Measurements from ENCODE around the gene OSGEP.

OSGEP gene

GRCh38 chr14:20429801-20430669, 24.6 kb downstream of the OSGEP start:
- DNase-seq (ENCODE audit: low spot score) = no peak

DNA sequence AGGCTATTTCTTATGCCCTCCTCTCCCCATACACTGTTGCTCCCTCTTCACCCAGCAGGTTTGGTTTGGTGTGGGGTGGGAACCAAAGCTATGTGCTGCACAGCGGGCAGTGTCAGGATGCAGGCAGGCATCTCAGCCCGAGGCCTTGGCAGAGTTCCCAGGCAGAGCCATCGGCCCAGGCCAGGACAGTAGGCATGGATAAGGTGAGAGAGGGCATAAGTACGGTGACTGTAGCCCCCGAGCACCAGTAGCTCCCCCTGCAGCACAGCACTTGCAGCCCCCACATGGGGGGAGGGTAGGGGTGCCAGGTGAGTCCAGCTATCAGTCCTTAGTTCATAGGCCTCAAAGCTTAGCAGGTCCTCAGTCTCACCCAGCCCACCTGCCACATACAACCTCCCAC, 25.8 kb downstream of the OSGEP start:
- DNase-seq (ENCODE audit: low spot score) = no peak

GRCh38 chr14:20428010-20428365, 26.6 kb downstream of the OSGEP start:
- no peak for DNase-seq (ENCODE audit: low spot score)

DNA sequence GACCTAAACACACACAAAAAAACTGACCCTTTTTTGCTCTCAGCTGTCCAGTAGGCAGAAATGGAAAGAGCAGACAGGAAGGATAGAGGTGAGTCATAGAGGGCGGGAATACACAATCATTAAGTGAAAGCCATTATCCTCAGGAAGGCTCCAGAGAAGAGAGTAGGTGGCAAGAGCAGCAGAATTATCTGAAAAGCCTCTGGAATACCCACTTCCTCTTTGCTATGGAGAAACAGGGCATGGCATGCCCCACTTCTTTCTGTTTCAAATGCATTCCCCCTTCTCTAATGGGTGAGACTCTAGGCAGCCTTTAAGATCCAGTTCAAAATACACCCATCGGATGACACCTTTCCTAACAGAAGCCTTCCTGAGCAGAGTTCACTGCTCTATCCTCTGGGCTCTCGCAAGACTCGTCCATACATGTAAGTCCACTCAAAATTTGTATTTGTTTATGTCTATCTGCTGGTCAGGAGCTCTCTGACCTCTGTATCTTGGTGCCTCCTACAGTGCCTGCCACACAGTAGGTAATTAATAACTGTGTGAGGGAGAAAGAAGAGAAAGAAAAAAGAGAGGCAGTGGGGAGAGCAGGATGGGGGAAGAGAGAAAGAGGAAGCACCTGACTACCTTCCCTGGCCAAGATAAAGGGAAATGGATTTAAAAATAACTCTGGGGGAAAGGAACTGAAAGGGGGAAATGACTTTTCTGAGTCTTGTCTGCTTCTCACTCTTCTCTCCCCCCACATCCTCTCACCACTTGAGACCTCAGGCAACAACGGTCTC, 27.2 kb downstream of the OSGEP start:
- no peak for DNase-seq (ENCODE audit: low spot score)

GRCh38 chr14:20424851-20425250, 29.8 kb downstream of the OSGEP start:
- no peak for DNase-seq (ENCODE audit: low spot score)

GRCh38 chr14:20422886-20423285, 31.7 kb downstream of the OSGEP start:
- no peak for DNase-seq (ENCODE audit: low spot score)

DNA sequence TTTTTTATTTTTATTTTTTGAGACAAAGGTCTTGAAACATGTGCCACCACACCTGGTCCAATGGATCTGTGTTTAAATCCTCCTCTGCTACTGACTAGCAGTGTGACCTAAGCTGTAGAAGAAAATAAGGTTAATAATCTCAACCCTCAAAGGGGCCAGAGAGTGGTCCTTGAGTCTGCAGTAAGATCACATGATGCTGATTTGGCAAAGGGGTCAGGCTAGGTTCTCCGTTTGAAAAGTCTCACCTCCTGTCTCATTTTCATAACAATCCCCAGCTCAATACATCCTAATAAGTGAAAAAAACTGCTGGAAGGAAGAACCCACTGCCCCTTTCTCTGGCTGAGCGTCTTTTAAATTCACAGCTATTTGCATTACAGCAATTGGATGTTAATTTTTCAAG, 33.3 kb downstream of the OSGEP start:
- no peak for DNase-seq (ENCODE audit: low spot score)

GRCh38 chr14:20419419-20419818, 35.2 kb downstream of the OSGEP start:
- no peak for DNase-seq (ENCODE audit: low spot score)

- no peak for DNase-seq (ENCODE audit: low spot score)
Measured at GRCh38 chr14:20418501-20418909, 36.1 kb downstream of the OSGEP start.

GRCh38 chr14:20417250-20418186, 37.1 kb downstream of the OSGEP start:
- DNase-seq (ENCODE audit: low spot score) = no peak

GRCh38 chr14:20416223-20416622, 38.4 kb downstream of the OSGEP start:
- DNase-seq (ENCODE audit: low spot score) = no peak

- DNase-seq (ENCODE audit: low spot score) = no peak
Measured at GRCh38 chr14:20415782-20416206, 38.8 kb downstream of the OSGEP start.

GRCh38 chr14:20413744-20414082, 40.9 kb downstream of the OSGEP start:
- no peak for DNase-seq (ENCODE audit: low spot score)

DNA sequence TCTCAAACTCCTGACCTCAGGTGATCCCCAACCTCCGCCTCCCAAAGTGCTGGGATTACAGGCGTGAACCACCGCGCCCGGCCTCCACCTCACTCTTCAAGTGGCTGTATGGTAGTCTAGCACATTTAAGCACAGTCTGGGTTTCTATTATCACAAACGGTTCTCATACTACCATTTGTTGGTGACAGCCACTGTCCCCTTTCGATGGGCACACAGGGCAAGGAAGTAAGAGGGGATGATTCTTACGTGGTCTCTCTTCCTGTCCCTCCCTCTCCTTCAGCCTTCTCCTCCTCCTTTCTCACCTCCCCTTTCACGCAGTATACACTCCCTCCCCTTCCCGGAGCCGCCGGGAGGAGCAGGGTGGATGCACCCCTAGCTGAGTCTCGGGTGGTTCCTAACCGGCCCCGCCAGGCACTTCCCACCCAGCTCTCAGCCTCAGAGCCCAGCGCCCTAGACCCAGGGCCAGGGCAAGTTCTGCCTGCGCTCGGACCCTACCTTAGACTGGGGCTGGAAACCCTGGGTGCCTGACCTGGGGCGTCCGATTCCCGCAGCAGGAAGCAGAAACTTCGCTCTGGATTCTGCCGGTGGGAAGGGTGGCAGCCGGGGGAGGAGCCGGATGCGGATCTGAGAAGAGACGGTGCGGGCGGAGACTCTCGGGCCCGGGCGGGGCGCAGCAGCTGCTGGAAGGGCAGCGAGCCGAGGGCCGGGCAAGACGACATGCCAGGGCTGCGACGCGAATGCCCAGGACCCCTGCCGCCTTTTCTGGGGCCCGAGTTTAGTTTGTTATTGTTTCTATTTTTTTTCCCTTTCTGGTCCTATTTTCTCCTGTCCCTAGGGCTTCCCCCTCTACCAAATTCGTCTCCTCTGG, 41.5 kb downstream of the OSGEP start, which contains the start of gene TEP1:
TEP1 (minus strand) TSS at position 626 of the 868 bp plus-strand sequence. CDS start 5,062 bp downstream, outside the sequence.
- DNase-seq (ENCODE audit: low spot score) = peak; percentile 86

DNA sequence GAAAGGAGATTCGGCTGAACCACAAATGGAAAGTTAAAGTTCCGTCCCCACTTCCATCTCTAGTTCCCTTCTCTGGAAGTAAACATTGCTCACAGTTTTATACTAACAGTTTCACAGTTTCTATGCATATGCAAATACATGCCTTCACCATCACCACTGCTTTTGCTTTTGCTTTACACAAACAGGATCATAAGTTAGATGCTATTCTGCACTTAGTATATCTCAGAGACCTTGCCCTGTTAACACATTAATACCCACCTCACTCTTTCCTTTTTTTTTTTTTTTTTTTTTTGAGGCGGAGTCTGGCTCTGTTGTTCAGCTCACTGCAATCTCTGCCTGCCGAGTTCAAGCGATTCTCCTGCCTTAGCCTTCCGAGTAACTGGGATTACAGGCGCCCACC, 42.2 kb downstream of the OSGEP start:
- no peak for DNase-seq (ENCODE audit: low spot score)

DNA sequence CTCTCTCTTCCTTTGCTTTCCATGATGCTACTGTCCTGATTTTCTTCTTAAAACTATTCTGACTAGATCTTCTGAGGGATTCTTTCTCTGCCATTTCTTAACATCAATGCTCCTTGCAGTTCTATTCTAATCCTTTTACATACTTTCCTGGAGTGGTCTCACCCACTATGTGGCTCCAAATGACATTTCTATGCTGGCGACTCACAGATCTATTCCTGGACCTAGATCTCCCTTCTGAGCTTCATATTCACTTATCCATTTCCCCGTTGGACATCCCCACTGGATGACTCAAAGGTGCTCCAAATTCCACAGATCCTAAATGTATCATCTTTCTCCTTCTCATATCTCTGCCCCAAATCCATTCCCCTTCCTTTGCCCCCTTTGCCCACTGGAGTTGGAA, 45.4 kb downstream of the OSGEP start:
- DNase-seq (ENCODE audit: low spot score) = no peak

- no peak for DNase-seq (ENCODE audit: low spot score)
Measured at GRCh38 chr14:20403521-20403920, 51.1 kb downstream of the OSGEP start.

DNA sequence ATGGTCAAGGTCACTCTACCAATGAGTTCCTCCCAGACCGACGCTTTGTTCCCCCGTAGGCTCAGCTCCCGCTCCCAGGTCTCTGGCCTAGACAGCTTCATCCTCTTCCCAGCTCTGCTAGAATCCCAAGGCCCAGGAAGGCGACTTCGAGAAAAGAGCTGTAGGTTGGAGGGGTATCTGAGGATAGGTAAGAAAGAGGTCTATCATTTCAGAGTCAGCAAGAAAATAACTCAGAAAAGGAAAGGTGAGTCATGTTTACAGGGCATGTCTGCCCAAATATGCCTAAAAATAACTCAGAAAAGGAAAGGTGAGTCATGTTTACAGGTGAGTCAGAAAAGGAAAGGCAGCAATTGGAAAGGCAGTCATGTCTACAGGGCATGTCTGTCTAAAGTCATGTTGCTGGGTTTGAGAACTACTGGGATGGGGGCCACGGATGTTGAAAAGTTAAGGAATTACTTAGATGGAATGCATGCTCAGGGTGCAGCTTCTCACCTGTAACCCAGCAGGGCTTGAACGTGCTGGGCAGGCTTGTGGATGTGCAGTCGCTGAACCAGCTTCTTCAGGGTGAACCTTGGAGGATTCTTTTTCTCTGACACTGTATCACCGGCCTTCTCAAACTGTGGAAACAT, 53.5 kb downstream of the OSGEP start:
- DNase-seq (ENCODE audit: low spot score) = no peak

- no peak for DNase-seq (ENCODE audit: low spot score)
Measured at GRCh38 chr14:20400589-20400964, 54.0 kb downstream of the OSGEP start.

DNA sequence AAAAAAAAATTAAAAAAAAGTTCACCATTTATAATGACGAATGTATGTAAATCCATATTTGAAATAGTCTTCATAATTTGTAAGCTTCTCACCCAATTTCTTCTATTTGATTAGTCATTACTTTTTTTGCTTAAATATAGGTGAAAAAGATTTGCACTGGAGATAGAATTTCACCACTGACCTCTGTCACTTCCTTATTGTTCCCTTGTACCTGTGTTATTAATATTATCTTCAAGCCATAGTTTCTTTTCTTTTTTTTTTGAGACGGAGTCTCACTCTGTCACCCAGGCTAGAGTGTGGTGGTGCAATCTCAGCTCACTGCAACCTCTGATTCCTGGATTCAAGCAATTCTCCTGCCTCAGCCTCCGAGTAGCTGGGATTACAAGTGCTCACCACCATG, 57.1 kb downstream of the OSGEP start:
- no peak for DNase-seq (ENCODE audit: low spot score)

All from ecto neural progenitor cell (in vitro differentiated cells).